K562 (cell line): ENCODE data around the gene BCL2L13. TPM values are rescaled to one million over a fixed set of nuclear protein-coding genes. Genes with fewer than 3 reads are reported as not detected.

Experiments
- EHMT2 ChIP-seq: fragments of 450-650 bp; IDR thresholded peaks from 2 replicates; pipeline ENCODE4 v1.6.1; 2018; ENCODE audit warnings: antibody characterized with exemption
- FOXJ3 ChIP-seq: sonication (generic); formaldehyde crosslinking; IDR thresholded peaks from 2 replicates; pipeline ENCODE4 v1.4.0; 2020; ENCODE audit warnings: mild to moderate bottlenecking, missing genetic modification reagents
- HDAC6 ChIP-seq: IDR thresholded peaks from 2 replicates; pipeline ENCODE4 v1.6.1; 2012; ENCODE audit warnings: low read depth, mild to moderate bottlenecking, control low read depth, inconsistent platforms, low read length, moderate library complexity
- HEY1 ChIP-seq: fragments of 250-450 bp; sonication (Bioruptor Pico); IDR thresholded peaks from 2 replicates; pipeline ENCODE4 v1.5.0; 2020; ENCODE audit warnings: mild to moderate bottlenecking, moderate library complexity, borderline replicate concordance
- KLF16 ChIP-seq: IDR thresholded peaks from 2 replicates; pipeline ENCODE4 v1.6.1; 2016; ENCODE audit warnings: antibody characterized with exemption
- POLR2AphosphoS2 ChIP-seq: IDR thresholded peaks from 2 replicates; pipeline ENCODE4 v1.6.1; 2012; ENCODE audit warnings: low read length, improper control_type of control experiment
- TBL1XR1 ChIP-seq, 2 experiments: IDR thresholded peaks; 2 replicates each; pipeline ENCODE4 v1.6.1; 2012; ENCODE audit warnings: improper control_type of control experiment in 2 of 2, low read length in 2 of 2, mild to moderate bottlenecking in 1 of 2
- WHSC1 ChIP-seq: IDR thresholded peaks from one replicate; pipeline ENCODE4 v1.6.1; 2012; ENCODE audit warnings: low read length, control low read depth, inconsistent platforms
- ZNF184 ChIP-seq: sonication (generic); formaldehyde crosslinking; IDR thresholded peaks from 2 replicates; pipeline ENCODE4 v1.5.0; 2020; ENCODE audit warnings: missing genetic modification reagents
- ZNF324 ChIP-seq: fragments of 250-450 bp; sonication (Bioruptor Pico); IDR thresholded peaks from 2 replicates; pipeline ENCODE4 v1.4.0; 2020; ENCODE audit warnings: mild to moderate bottlenecking
- ZNF668 ChIP-seq: fragments of 250-450 bp; sonication (Bioruptor Pico); IDR thresholded peaks from 2 replicates; pipeline ENCODE4 v1.8.0; 2022; ENCODE audit warnings: mild to moderate bottlenecking, inconsistent platforms
- ZNF717 ChIP-seq: fragments of 250-450 bp; sonication (Bioruptor Pico); IDR thresholded peaks from 2 replicates; pipeline ENCODE4 v1.5.0; 2021
- polyA plus RNA-seq, 8 experiments: library from polyadenylated mRNA; depleted of rRNA in 4 of 8; stranded (reverse) in 5 of 8; unstranded in 3 of 8; fragments of >200 nt; fragmentation: Nextera tagmentation in 2 of 8; fragmentation: Illumina TruSeq in 1 of 8; extraction: Ambion mirVana in 2 of 8; extraction: Trizol in 1 of 8; gene quantifications; 2 replicates each; pipeline versions ENCODE4 v1.2.1 to v1.2.3, GENCODE V29; 2011 to 2014; ENCODE audit warnings: inconsistent platforms in 1 of 8, missing spikeins in 1 of 8
- total RNA-seq, 7 experiments: library from RNA; depleted of rRNA in 6 of 7; stranded (reverse); fragments of >200 nt in 6 of 7; fragmentation: Illumina TruSeq in 2 of 7; extraction: Trizol in 2 of 7; gene quantifications; 2 replicates each; pipeline versions ENCODE4 v1.2.1 to v1.2.3, GENCODE V29; 2011 to 2021; ENCODE audit warnings: low replicate concordance in 1 of 7
- TF ChIP-seq, protein P1 (sequence below): fragments of 200-400 bp; formaldehyde crosslinking; IDR thresholded peaks from 2 replicates; pipeline ENCODE4 v1.6.1; 2017; ENCODE audit warnings: mild to moderate bottlenecking, low read depth, low read length, moderate library complexity
- TF ChIP-seq, protein P2 (sequence below), 2 experiments: fragments of 450-650 bp in 1 of 2; IDR thresholded peaks; 2 replicates each; pipeline ENCODE4 v1.6.1; 2011 to 2017; ENCODE audit warnings: low read depth in 2 of 2, antibody characterized with exemption in 1 of 2, borderline replicate concordance in 1 of 2, low read length in 1 of 2, mild to moderate bottlenecking in 1 of 2, mixed read lengths in 1 of 2; ENCODE audit not compliant: control insufficient read depth in 1 of 2
- TF ChIP-seq, protein P3 (sequence below): fragments of 450-650 bp; IDR thresholded peaks from 2 replicates; pipeline ENCODE4 v1.6.1; 2016; ENCODE audit warnings: low read depth, mild to moderate bottlenecking, moderate library complexity
- TF ChIP-seq, protein P4 (sequence below): fragments of 250-450 bp; sonication (Bioruptor Pico); IDR thresholded peaks from 2 replicates; pipeline ENCODE4 v1.8.0; 2021; ENCODE audit warnings: moderate library complexity, mild to moderate bottlenecking, inconsistent platforms
- TF ChIP-seq, protein P5 (sequence below), 2 experiments: fragments of 450-650 bp in 1 of 2; sonication (generic) in 1 of 2; formaldehyde crosslinking; conservative IDR thresholded peaks; 2 replicates each; pipeline versions ENCODE4 v1.4.0 to v1.8.1; 2020 to 2022; ENCODE audit warnings: mild to moderate bottlenecking in 1 of 2, missing genetic modification reagents in 1 of 2

The BCL2L13 gene
- total and polyA plus RNA-seq, 9 of the 15 experiments (the other 6 are each of a cell fraction or from before 2014, with no cell fraction given) = 41.5 to 63.4 (median 56.5) TPM

DNA sequence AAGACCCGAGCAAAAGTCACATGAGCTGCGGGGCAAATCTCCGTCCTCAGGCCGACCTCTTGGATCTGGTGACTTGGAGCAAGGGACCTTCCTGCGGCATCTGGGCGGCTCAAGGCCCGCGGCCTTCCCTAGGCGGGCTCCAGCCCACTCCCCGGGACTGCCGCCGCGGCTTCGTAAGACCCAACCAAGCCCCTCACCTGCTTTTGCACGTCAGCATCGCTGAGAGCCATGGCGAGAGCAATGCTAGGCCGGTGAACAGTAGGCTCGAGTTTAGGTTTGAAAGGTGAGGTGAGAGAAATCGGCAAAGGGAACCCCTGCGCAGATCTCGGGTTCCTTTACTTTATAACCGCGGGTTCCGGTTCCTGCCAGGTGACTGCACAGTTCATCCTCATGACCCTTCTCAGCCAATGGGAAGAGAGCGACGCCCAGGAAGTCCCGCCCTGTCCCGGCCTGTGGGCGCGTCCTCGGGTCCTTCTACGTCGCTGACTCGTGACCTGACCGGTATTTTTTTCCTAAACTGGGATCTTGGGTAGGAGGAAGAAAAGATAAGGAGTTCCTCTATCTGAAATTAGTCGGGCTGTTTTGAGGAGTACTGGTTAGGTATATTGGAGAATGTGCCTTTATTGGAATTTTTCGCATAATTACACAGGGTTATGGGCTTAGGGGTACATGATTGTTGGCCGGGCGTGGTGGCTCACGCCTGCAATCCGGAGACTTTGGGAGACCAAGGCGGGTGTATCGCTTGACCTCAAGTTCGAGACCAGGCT is 10.0 kb upstream of the BCL2L13 start, which contains the start of gene ATP6V1E1 (continued):
- TF ChIP-seq, protein P1, sequence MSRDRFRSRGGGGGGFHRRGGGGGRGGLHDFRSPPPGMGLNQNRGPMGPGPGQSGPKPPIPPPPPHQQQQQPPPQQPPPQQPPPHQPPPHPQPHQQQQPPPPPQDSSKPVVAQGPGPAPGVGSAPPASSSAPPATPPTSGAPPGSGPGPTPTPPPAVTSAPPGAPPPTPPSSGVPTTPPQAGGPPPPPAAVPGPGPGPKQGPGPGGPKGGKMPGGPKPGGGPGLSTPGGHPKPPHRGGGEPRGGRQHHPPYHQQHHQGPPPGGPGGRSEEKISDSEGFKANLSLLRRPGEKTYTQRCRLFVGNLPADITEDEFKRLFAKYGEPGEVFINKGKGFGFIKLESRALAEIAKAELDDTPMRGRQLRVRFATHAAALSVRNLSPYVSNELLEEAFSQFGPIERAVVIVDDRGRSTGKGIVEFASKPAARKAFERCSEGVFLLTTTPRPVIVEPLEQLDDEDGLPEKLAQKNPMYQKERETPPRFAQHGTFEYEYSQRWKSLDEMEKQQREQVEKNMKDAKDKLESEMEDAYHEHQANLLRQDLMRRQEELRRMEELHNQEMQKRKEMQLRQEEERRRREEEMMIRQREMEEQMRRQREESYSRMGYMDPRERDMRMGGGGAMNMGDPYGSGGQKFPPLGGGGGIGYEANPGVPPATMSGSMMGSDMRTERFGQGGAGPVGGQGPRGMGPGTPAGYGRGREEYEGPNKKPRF = no peak
- TF ChIP-seq EHMT2 (peak; percentile 37), FOXJ3 (CRISPR knock-in tag) (no peak), HDAC6 (no peak), ZNF717 (no peak), ZNF184 (no peak), ZNF324 (CRISPR knock-in tag) (no peak), HEY1 (CRISPR knock-in tag) (peak; percentile 71), TBL1XR1 (IDR thresholded peaks at IDR 0.05; ENCODE audit: low read length in 2 of 2) (0 out of 4 replicates have a peak, but pooled peaks of 1 of the 2 experiments have one; percentile 34), POLR2AphosphoS2 (no peak; the same call in 1 of the 2 replicates), KLF16 (no peak), WHSC1 (no peak), ZNF668 (CRISPR knock-in tag) (no peak)
- TF ChIP-seq, protein P2, sequence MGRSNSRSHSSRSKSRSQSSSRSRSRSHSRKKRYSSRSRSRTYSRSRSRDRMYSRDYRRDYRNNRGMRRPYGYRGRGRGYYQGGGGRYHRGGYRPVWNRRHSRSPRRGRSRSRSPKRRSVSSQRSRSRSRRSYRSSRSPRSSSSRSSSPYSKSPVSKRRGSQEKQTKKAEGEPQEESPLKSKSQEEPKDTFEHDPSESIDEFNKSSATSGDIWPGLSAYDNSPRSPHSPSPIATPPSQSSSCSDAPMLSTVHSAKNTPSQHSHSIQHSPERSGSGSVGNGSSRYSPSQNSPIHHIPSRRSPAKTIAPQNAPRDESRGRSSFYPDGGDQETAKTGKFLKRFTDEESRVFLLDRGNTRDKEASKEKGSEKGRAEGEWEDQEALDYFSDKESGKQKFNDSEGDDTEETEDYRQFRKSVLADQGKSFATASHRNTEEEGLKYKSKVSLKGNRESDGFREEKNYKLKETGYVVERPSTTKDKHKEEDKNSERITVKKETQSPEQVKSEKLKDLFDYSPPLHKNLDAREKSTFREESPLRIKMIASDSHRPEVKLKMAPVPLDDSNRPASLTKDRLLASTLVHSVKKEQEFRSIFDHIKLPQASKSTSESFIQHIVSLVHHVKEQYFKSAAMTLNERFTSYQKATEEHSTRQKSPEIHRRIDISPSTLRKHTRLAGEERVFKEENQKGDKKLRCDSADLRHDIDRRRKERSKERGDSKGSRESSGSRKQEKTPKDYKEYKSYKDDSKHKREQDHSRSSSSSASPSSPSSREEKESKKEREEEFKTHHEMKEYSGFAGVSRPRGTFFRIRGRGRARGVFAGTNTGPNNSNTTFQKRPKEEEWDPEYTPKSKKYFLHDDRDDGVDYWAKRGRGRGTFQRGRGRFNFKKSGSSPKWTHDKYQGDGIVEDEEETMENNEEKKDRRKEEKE (IDR thresholded peaks at IDR 0.05; ENCODE audit: borderline replicate concordance in 1 of 2, control insufficient read depth in 1 of 2, low read depth in 2 of 2, low read length in 1 of 2) = no peak
- TF ChIP-seq, protein P3, sequence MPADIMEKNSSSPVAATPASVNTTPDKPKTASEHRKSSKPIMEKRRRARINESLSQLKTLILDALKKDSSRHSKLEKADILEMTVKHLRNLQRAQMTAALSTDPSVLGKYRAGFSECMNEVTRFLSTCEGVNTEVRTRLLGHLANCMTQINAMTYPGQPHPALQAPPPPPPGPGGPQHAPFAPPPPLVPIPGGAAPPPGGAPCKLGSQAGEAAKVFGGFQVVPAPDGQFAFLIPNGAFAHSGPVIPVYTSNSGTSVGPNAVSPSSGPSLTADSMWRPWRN = peak; percentile 10; the same call in 1 of the 2 replicates
- TF ChIP-seq, protein P4, sequence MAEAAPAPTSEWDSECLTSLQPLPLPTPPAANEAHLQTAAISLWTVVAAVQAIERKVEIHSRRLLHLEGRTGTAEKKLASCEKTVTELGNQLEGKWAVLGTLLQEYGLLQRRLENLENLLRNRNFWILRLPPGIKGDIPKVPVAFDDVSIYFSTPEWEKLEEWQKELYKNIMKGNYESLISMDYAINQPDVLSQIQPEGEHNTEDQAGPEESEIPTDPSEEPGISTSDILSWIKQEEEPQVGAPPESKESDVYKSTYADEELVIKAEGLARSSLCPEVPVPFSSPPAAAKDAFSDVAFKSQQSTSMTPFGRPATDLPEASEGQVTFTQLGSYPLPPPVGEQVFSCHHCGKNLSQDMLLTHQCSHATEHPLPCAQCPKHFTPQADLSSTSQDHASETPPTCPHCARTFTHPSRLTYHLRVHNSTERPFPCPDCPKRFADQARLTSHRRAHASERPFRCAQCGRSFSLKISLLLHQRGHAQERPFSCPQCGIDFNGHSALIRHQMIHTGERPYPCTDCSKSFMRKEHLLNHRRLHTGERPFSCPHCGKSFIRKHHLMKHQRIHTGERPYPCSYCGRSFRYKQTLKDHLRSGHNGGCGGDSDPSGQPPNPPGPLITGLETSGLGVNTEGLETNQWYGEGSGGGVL = no peak
- TF ChIP-seq, protein P5, sequence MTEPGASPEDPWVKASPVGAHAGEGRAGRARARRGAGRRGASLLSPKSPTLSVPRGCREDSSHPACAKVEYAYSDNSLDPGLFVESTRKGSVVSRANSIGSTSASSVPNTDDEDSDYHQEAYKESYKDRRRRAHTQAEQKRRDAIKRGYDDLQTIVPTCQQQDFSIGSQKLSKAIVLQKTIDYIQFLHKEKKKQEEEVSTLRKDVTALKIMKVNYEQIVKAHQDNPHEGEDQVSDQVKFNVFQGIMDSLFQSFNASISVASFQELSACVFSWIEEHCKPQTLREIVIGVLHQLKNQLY (CRISPR knock-in tag; conservative IDR thresholded peaks at IDR 0.05) = no peak
